Fibroblast of skin of scalp (primary cell): ENCODE results near the gene DNAJC4. TPM values are rescaled to one million over a fixed set of nuclear protein-coding genes. Genes with fewer than 3 reads are reported as not detected.
A peak's percentile ranks its signal among the peaks of the same experiment; 100 is the strongest.

Source experiments
- DNase-seq: peaks from one replicate; pipeline ENCODE4 v3.0.0-alpha.2; 2013
- polyA plus RNA-seq, 2 experiments: library from polyadenylated mRNA; unstranded; fragments of 120-200 nt; gene quantifications; one replicate each; pipeline ENCODE4 v1.2.1, GENCODE V29; 2013; ENCODE audit not compliant: insufficient read length in 2 of 2

The DNAJC4 gene, protein sequence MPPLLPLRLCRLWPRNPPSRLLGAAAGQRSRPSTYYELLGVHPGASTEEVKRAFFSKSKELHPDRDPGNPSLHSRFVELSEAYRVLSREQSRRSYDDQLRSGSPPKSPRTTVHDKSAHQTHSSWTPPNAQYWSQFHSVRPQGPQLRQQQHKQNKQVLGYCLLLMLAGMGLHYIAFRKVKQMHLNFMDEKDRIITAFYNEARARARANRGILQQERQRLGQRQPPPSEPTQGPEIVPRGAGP
- polyA plus RNA-seq (2013, experiment 1 of 2; ENCODE audit: insufficient read length) = 40.8 TPM
- 35.1 TPM for polyA plus RNA-seq (2013, experiment 2 of 2; ENCODE audit: insufficient read length)

DNA sequence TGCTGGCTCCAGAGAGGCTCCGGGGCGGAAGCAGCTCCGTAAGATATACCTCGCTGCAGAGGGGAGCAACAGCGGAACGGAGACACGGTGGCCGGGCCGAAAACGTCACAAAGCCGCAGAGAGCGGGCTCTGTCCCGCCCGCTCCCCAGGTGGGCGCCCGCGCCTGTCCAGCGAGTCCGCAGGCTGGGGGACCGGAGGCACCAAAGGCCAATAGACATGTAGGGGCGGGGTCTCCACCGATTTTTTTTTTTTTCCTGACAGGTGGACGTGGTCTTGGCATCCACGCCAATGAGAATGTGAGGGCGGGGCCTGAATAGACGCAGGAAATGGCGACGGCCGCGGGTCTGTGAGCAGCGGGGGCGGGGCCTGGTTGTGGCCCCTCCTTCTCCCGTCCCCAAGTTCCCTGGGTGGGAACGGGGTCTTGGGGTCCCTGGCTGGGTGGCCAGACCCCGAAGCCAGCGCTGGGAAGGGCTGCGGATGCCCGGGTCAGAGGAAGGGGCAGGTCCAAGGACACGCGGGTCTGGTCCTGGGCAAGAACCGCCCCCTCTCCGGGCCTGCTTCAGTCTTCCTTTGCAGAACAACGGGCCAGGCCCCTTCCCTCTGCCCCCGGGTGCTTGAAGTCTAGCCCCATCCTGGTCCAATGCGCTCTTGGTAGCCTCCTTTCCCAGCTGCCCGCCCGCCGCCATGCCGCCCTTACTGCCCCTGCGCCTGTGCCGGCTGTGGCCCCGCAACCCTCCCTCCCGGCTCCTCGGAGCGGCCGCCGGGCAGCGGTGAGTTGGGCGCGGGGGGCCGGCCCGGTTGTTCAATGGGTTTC, at the start of gene DNAJC4:
DNAJC4 (plus strand) TSS at position 378 of the 814 bp plus-strand sequence; CDS start at position 685, 307 bp downstream.
- peak; percentile 85 for DNase-seq

DNA sequence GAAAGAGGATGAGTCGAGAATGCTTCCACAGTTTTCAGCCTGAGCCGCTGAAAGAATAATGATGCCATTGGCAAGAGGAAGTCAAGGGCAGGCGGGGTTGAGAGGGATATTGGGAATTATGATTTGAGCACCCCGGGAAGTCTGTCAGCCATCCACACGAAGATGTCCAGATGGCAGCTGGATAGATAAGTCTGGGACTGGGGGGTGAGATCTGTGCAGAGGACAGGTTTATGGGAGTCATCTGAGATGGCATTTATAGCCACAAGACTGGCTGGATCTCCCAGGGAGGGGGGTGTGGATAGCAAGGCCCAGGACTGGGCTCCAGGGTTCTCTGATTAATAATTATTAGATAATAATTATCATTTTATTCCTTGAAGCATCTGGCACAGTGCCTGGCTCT, 49.5 kb upstream of the DNAJC4 start:
- no peak for DNase-seq

DNA sequence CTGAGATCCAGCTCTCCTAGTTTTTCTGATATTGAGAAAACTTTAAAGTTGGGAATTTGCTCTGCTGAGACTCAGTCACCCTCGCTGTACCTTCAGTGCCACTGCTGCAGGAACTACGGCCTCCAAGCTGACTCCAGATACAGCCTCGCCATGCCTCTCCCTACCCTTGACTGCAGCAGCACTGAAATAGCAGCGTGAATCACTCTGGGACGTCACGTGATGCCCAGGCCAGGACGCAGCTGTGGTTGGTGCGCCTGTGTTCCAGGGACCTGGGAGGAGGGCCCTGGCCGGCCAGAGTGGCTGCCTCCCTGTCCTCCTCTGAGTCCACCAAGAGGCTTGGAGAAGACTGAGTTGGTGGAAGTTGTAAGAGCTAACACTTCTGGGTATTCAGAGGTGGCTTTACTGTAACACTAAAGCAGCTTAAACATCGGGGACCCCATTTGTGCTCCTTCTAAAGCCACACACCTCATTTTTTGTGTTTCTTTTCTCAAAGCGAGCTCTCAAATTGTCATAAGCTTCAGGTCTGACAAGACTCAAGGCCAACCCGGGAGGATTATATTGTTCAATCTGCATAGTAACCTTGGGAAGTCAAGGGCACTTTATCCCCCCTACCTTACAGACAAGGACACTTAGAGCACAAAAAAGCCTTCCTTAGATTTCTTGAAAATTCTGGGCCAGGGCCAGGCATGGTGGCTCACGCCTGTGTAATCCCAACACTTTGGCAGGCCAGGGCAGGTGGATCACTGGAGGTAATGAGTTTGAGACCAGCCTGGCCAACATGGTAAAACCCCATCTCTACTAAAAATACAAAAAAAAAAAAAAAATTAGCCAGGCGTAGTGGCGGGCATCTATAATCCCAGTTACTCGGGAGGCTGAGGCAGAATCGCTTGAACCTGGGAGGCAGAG, 48.6 kb upstream of the DNAJC4 start:
- DNase-seq = peak; percentile 92

DNA sequence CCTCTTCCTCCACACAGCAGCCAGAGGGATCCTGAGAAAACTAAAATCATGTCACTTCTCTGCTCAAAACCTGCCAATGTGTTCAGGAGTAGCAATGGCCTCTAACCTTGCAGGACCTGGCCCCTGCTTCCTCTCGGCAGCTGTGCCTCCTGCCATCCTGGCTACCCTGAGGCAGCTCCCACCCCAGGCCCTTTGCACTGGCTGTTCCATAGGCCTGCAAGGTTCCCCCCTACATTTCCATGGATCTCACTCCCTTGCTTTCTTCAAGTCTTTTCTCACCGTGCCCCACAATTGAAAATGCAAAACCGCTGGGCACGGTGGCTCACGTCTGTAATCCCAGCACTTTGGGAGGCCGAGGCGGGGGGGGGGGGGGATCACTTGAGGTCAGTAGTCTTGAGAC, 46.5 kb upstream of the DNAJC4 start:
- DNase-seq = no peak

DNA sequence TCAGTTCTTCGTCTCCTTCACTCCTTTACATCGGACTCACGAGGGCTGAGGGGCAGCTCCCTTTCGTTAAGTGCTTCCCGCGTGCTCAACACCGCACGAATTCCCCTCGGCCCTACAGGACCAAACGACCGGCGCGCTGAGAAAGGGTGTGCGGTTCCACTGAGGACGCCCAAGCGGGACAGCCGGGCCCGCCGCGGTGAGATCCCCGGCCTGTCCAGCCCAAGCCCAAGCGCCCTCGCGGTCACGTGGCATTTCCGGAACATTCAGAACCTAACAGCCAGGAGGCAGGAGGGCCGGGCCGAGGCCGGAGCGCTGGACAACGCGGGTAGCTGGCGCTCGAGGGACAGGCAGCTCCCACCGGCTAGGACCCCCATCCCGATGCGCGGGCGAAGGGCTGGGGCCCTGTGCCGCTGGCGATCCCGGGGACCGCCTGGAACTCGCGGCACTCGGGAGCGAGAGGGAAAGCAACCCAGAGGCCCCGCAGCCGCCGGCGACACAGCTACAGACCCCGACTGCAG, 45.1 kb upstream of the DNAJC4 start:
- peak; percentile 83 for DNase-seq

DNA sequence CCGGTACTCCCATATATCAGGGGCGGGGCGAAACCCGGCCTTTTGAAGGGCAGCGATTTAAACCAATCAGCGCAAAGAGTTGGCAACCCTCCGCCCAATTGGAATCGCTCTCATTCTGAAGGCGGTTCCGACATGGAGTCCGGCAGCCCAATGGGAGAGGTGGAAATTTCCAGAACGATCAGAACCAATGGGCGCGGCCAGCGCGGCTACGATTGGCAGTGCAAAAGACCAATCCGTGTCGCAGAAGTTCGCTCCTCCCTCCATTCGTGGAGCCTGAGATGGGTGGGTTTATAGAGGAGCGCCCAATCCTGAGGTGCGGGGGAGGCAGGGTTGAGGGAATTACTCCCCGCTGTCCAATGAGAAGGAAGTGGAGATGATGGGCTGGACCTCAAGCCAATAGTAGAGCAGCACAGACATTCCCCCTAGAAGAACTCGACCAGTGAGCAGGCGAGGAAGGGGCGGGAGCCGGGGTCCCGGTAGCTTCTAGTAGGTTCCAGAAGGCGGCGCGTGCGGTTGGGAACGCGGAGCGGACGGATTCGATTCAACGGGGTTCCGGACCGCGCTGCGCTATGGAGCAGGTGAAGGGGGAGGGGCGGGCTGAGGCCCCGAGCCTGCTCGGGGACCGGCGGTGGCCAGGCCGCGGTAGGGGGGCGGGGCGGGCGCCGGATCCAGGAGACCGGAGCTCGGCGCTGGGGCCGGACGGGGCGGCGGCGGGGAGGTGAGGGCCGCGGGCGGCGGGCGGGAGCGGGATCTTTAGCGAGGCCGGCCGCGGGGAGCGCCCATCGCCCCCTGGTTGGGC, 44.5 kb upstream of the DNAJC4 start, which contains the start of gene STIP1:
STIP1 (plus strand) TSS at position 479 of the 799 bp plus-strand sequence; CDS start at position 570, 91 bp downstream.
- peak; percentile 100 for DNase-seq

DNA sequence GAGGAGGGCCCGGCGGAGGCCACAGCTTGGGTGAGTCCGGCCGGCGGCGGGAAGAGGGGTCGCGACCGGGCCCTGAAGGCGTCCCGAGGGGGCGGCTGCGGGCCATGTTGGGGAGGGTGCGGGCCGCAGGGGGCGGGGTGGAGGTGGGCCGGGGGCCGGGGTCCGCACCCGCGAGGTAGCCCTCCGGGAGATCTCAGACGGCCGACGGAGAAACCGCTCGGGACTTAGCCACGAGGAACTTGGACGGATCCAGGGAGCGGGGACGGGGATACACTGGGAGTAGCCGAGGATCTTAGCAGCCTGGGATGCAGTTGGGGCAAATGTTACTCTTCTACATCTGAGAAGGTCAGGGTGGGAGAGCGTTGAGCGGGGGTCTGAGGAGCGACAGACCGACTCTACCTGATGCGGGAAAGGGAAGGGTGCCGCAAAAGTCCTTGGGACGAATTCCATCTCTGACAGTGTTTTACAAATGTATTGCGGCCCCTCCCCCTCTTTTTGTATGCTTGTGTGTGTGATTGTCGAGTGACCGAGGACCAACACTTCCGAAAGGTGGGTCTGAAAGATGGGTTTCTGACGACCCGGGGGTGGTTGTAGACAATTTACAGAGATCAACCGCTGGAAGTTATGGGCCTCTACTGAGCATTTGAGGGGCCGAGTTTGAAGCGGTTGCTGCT, 43.7 kb upstream of the DNAJC4 start:
- no peak for DNase-seq

DNA sequence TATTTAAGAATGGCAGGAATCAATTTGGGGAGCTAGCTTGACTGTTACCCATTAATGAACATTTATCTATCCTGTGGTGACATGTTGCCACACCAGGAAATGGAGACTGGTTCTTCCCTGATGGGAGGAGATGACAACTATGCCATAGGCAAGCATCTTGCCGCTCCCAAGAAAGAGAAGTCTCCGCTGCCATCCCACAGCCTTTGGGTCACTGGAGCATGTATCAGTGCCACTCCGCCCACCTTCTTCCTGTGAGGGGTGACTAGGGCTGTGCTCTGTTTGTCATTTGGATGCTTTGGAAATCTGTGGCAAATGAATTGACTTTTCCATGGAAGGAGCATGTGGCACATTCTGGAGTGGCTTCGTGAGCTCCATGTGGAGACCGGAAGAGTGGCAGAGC, 37.9 kb upstream of the DNAJC4 start:
- no peak for DNase-seq

DNA sequence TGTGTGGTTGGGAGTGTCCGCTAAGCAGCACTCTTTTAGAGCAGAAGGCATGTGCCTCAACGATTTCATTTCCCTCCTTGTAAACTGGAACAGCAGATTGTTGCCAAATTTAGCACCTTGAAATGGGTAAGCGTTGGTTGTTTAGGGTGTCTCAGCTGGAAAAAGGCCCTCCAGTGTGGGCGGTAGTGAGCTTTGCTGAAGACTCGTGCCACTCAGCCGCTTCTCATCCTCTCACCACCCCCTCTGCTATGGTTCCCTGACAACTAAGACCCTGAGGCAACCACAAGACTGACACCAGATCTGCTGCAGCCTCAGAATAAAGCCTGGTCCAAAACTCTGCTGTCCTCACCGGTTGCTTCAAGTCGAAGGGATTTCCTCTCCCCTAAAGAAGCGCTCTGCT, 33.7 kb upstream of the DNAJC4 start:
- DNase-seq = no peak

DNA sequence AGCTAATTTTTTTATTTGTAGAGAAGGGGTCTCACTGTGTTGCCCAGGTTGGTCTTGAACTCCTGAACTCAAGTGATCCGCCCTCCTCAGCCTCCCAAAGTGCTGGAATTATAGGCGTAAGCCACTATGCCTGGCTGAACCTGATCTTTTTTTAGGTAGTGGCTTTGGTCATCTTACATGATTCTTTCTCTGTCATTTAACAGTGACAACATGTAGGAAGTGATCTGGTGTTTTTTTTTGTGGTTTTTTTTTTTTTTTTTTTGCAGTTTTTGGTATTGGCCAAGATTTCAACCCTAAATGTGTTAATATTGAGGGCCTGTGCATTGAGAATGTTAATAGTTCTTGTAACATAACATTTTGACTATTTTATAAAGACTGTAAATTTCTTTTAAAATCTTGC, 31.8 kb upstream of the DNAJC4 start:
- no peak for DNase-seq

DNA sequence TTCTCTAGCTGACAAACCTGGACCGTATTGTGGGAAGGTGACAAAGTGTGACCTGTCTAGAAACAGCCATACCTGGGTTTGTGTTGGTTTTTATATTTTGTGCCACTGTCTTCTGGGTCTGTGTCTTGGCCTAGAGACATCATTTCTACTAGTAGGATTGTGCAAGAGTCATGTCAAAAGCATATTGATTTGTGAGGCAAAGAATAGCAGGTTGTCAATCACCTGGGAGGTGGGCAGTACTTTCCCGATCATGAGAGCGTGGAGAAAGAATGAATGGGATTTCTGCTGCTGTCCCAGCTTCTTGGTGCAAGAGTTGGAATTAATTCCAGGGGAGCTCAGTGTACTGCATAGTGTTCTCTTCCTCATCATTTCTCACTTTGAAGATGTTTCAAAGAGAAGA, 28.8 kb upstream of the DNAJC4 start:
- no peak for DNase-seq

DNA sequence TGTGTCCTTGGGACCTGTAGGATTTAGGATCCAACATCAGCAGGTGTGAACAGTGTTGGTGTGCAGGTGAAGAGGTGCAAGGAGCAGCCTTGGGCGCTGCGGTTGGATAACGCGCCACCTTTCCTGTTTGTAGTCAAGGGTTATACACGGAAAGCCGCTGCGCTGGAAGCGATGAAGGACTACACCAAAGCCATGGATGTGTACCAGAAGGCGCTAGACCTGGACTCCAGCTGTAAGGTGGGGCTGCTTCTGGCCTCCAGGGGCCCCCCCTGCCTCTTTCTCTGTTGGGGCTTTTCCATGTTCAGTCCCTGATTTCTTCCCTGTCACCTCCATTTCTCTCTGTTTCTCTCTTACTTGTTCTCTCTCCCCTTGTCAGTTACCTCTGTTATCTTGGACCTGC, 27.4 kb upstream of the DNAJC4 start:
- no peak for DNase-seq

DNA sequence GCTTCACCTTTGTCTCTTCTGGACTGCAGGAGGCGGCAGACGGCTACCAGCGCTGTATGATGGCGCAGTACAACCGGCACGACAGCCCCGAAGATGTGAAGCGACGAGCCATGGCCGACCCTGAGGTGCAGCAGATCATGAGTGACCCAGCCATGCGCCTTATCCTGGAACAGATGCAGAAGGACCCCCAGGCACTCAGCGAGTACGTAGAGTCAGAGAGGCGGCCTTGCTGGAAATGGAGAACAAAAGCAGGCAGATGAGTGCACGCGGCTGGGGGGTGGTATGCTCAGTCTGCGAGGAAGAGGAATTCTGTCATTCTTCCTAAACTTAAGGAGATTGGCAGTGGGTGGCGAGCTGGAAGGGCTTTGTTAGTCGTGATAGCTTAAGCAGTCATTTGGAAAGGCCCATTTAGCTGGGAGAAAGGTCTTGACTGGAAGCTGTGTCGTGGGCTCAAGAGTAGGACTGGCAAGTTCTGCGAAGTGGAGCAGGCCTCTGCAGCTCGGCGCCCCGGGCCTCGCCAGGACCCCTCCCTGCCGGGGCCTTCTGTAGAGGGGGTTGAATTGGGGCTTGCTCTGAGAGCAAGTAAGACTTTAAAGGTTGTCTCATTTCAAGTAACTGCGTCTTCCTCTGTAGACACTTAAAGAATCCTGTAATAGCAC, 26.8 kb upstream of the DNAJC4 start:
- no peak for DNase-seq

DNA sequence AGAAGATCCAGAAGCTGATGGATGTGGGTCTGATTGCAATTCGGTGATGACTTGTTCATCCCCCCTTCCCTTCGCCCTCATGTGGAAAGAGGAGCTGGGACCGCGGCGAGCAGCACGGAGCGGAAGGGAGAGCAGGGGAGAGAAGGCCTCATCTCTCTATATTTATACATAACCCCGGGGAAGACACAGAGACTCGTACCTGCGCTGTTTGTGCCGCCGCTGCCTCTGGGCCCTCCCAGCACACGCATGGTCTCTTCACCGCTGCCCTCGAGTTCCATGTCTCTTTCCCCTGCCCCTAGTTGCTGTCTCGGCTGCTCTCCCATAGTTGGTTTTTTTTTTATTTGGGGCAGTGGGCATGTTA, 26.3 kb upstream of the DNAJC4 start:
- no peak for DNase-seq

DNA sequence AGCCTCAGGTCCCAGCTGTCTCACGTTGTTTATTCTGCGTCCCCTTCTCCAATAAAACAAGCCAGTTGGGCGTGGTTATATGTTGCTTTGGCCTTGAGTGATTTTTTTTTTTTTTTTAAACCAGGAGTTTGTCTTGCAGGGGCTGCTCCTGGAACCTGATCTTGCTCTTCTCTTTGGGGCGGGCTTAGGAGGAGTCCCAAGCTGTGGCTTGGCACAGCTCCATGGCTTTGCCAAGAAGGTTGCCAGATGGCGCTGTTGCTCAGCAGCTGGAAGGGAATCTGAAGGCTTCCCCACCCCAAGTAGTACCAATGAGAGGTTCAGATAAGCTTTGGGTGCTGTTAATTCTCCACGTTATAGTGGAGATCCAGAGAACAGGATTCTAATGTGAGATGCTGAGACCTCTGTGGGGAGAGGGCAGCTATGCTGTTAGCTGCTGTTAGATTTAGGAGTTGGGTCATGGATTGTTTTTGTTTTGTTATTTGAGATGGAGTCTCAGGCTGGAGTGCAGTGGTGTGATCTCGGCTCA, 25.8 kb upstream of the DNAJC4 start:
- DNase-seq = peak; percentile 95

DNA sequence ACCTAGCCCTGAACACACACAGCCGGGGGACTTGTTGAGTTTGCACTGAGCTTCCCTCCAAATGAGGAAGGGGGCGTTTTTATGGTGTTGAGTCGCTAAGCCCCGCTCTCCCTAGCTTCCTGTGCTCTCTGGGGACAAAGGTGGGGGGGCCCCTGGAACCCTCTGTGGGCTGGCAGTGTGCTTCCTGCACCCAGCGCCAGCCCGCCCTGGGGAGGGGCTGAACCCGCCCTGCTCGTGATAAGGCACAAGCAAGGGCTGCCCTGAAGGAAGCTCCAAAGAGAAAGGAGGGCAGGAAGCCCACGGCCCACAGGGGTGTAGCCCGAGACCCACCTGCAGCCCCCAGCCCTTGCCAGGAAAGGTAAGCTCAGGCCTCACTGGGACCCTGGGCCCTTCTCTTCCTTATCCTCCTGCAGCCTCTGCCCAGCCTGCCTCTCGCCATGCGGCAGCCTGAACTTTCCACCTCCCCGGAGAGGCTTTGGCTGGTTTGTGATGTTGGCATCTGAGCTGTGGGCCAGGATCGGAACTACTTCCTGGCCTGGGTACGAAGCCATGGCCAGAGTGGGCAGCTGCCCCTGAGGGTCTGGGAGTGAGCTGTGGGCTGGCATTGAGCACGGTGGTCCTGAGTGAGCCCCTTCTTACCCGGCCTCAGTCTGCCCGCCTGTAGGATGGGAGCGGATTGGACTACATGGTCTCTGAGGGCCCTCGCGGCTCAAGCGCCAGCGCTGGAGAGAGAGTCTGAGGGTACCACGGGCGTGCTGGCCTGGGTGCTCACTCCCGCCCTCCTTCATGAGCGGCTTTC, 23.7 kb upstream of the DNAJC4 start, which contains the start of gene FERMT3:
FERMT3 (plus strand) TSS at position 265 of the 799 bp plus-strand sequence. CDS start 644 bp downstream, outside the sequence.
- DNase-seq = no peak

DNA sequence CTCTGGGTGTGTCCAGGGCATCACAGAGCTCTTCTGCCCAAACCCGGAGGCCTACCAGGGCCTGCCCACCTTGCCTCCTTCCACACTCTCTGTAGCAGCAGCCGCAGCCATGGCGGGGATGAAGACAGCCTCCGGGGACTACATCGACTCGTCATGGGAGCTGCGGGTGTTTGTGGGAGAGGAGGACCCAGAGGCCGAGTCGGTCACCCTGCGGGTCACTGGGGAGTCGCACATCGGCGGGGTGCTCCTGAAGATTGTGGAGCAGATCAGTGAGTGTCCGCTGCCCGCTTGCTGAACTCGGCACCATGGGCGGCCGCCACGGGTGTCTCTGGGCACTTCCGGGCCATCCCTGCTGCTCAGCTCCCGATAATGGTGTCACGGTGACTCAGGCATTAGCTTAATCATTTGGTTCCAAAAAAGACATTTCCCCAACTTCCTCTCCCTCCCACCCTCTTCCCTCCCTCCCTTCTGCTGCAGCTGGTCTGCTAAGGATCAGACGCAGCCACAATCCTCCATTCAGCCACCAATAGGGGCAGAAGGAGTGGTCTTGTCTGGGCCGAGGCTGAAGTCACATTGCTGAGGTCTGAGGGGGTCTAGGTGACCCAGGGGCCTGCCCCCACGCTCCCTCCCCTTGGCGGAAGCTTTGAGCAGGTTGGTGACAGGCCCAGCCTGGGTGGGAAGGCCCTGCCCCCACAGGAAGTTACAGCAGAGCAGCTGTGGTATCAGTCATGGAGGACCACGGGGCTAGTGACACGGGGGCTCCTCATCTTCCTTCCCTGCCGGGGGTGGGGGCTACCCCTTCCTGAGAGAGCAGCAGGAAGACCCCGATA, 22.9 kb upstream of the DNAJC4 start:
- DNase-seq = peak; percentile 82

DNA sequence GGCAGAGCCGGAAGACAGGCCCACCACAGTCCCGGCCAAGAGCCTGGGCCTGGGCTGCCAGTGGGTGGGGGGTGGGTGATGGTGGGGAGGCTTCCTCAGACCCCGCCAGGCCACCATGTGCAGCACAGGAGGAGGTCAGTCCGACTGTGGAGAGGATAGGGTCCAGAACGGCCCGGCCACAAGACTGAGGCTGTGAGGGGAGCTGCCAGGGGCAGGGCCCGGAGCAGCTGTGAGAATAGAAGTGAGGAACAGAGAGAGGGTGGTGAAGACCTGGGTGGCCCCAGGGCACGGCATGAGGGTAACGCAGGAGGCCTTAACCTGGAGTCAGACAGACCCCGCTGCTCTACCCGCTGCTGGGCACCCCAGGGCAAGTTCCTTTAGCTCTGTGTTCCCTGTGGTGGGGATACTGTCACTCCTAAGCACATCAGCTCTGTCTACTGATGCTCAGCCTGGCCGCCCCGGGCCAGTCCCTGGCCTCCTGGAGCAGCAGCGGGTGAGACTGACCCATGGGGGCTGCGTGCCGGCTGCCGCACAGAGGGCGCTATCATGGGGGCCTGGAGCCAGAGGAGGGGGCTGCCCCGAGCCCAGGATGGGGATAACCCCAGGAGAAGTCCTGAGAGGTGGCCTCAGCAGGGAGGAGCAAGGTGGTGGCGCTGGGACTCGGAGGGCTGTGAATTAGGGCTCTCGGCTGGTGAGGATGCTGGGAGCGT, 22.1 kb upstream of the DNAJC4 start:
- DNase-seq = no peak
